Fibroblast of the aortic adventitia (primary cell): ENCODE data around the gene MAP3K9. TPM values are rescaled to one million over a fixed set of nuclear protein-coding genes. Genes with fewer than 3 reads are reported as not detected.

ENCODE experiments used
- DNase-seq: peaks from one replicate; pipeline ENCODE4 v3.0.0-alpha.2; 2010; ENCODE audit warnings: low read depth
- H3K4me3 ChIP-seq: 2 replicates; pipeline ENCODE4 v1.5.1; 2011; ENCODE audit warnings: low read depth, mild to moderate bottlenecking, control low read depth, low read length, moderate library complexity
- CTCF ChIP-seq: IDR thresholded peaks from 2 replicates; pipeline ENCODE4 v1.5.1; 2011; ENCODE audit warnings: mild to moderate bottlenecking, low read length, control low read depth, inconsistent platforms; ENCODE audit not compliant: insufficient read depth
- total RNA-seq: library from RNA; depleted of rRNA; stranded (reverse); fragments of >200 nt; gene quantifications from 2 replicates; pipeline ENCODE4 v1.2.3, GENCODE V29; 2012; ENCODE audit warnings: low replicate concordance

Gene MAP3K9
- total RNA-seq, 1 donor, result under 0.01 TPM

- no peak for DNase-seq
- no peak for TF ChIP-seq CTCF
- H3K4me3 ChIP-seq, result no peak overlapping the region
Observed at GRCh38 chr14:70832561-70833305, 23.4 kb upstream of the MAP3K9 start.

GRCh38 chr14:70830998-70831781 is 21.9 kb upstream of the MAP3K9 start:
- DNase-seq, result no peak

GRCh38 chr14:70828188-70828587 is 18.9 kb upstream of the MAP3K9 start:
- no peak overlapping the region for H3K4me3 ChIP-seq

More at GRCh38 chr14:70830998-70831781, 21.9 kb upstream of the MAP3K9 start:
- no peak overlapping the region for H3K4me3 ChIP-seq
- TF ChIP-seq CTCF, result no peak

GRCh38 chr14:70827752-70828151 is 18.4 kb upstream of the MAP3K9 start:
- TF ChIP-seq CTCF, result no peak
- no peak overlapping the region for H3K4me3 ChIP-seq
- DNase-seq, result no peak

More at GRCh38 chr14:70828188-70828587, 18.9 kb upstream of the MAP3K9 start:
- no peak for DNase-seq
- TF ChIP-seq CTCF, result no peak

GRCh38 chr14:70827347-70827746 is 18.0 kb upstream of the MAP3K9 start:
- TF ChIP-seq CTCF, result no peak
- no peak for DNase-seq
- H3K4me3 ChIP-seq, result no peak overlapping the region

- DNase-seq, result no peak
- TF ChIP-seq CTCF, result no peak
- no peak overlapping the region for H3K4me3 ChIP-seq
Observed at GRCh38 chr14:70823281-70823680, 14.0 kb upstream of the MAP3K9 start.
